SJCRH30 (cell line): Measurements from ENCODE around the gene DRC1. TPM values are rescaled to one million over a fixed set of nuclear protein-coding genes. Genes with fewer than 3 reads are reported as not detected.
"Not testable (repeated sequence)": the region's sequence is repeated elsewhere in the genome, so short reads cannot be mapped to it uniquely, and the experiment has no call there.

ENCODE experiments used
- DNase-seq, 2 experiments: peaks; one replicate each; pipeline ENCODE4 v3.0.0-alpha.2; 2015 to 2020
- H3K27ac ChIP-seq: fragments of 250-450 bp; sonication (Bioruptor Pico); 2 replicates; pipeline ENCODE4 v1.5.1; 2020; ENCODE audit warnings: mild to moderate bottlenecking, moderate library complexity
- H3K27me3 ChIP-seq: fragments of 250-450 bp; sonication (Bioruptor Pico); 2 replicates; pipeline ENCODE4 v1.5.1; 2020; ENCODE audit warnings: mild to moderate bottlenecking, moderate library complexity
- H3K36me3 ChIP-seq: fragments of 250-450 bp; sonication (Bioruptor Pico); 2 replicates; pipeline ENCODE4 v1.5.1; 2020; ENCODE audit warnings: mild to moderate bottlenecking, moderate library complexity
- H3K4me1 ChIP-seq: fragments of 250-450 bp; sonication (Bioruptor Pico); 2 replicates; pipeline ENCODE4 v1.5.1; 2020; ENCODE audit warnings: mild to moderate bottlenecking, moderate library complexity
- H3K4me3 ChIP-seq: fragments of 250-450 bp; sonication (Bioruptor Pico); 2 replicates; pipeline ENCODE4 v1.5.1; 2020; ENCODE audit warnings: mild to moderate bottlenecking, moderate library complexity
- H3K9me3 ChIP-seq: fragments of 250-450 bp; sonication (Bioruptor Pico); replicated peaks from 2 replicates; pipeline ENCODE4 v1.5.1; 2020; ENCODE audit warnings: mild to moderate bottlenecking, moderate library complexity
- total RNA-seq: library from RNA; depleted of rRNA; stranded (reverse); fragments of >200 nt; shearing (Covaris generic); gene quantifications from 2 replicates; pipeline ENCODE4 v1.2.3, GENCODE V29; 2014

Gene DRC1
- total RNA-seq, 1 experiment from 2014 or later: 0.24 TPM

DNA sequence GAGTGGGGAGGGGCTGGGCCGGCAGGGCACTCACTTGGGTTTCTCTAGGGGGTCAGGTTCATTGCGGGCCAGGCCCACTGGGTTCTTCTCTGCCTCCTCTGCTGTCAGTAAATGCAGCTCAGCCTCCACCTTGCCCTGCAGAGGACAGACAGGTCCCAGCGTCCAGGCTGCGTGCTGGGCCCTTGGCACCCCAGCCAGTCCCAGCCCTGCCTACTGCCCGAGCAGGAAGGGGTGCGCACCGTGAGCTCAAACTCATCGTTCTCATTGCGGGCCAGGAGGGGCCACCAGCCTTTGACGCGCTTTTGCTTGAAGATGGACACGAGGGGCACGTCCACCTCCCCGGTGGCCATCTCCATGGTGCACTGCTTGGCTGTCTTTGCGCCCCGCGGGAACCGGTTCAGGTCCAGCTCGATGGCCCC lies 58.9 kb downstream of the DRC1 start:
- no peak for DNase-seq
- Histone ChIP-seq H3K4me3 (no peak overlapping the region), H3K4me1 (no peaks in the 10 kb centered on the region; the same call in 1 of the 2 replicates), H3K9me3 (no peaks in the 10 kb centered on the region), H3K36me3 (no peaks in the 10 kb centered on the region), H3K27me3 (peaks cover 13% of the 10 kb centered on the region), H3K27ac (no peak overlapping the region)

DNA sequence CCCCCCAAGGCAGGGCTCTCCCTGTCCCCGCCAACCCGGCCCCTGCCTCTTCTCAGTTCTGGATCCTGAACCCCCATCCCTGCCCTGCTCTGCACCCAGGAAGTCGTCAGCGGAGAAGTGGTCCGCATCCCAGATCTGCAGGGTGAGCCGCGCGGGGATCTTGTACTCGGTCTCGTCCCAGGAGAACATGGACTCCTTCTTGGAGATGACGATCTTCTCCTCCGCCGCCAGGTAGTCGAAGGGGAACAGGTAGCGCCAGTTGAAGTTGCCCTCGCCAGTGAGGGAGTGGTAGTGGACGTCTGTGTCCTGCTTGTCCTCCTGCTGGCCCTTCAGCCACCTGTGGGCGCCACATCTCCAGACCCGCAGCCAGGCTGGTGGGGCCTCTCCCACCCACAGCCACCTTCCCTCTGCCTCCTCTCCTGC lies 59.9 kb downstream of the DRC1 start:
- Histone ChIP-seq H3K9me3 (no peaks in the 10 kb centered on the region), H3K4me3 (no peak overlapping the region)

DNA sequence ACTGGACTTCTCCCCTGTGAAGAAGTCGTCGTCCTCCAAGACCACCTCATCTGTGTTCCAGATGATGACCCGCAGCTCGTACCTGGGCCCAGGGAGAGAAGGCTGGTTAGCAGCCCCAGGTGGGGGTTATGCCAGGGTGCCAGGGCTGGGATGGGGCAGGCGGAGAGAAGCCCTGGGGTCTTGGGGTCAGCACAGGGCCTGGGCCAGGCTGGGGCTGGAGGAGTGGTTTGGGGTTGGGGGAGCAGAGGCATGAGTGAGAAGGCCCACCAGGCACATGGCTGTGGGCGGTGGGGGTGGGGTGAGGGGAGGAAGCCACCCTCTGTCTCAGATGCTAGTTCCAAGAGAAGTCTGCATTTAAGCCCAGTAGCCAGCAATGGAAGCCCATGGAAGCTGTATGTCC lies 60.4 kb downstream of the DRC1 start:
- DNase-seq: no peak

More for the DNA sequence above, 59.9 kb downstream of the DRC1 start:
- no peak for DNase-seq
- H3K36me3 ChIP-seq: no peaks in the 10 kb centered on the region
- H3K4me1 ChIP-seq: no peaks in the 10 kb centered on the region; the same call in 1 of the 2 replicates
- H3K27me3 ChIP-seq: peaks cover 13% of the 10 kb centered on the region
- H3K27ac ChIP-seq: no peak overlapping the region

DNA sequence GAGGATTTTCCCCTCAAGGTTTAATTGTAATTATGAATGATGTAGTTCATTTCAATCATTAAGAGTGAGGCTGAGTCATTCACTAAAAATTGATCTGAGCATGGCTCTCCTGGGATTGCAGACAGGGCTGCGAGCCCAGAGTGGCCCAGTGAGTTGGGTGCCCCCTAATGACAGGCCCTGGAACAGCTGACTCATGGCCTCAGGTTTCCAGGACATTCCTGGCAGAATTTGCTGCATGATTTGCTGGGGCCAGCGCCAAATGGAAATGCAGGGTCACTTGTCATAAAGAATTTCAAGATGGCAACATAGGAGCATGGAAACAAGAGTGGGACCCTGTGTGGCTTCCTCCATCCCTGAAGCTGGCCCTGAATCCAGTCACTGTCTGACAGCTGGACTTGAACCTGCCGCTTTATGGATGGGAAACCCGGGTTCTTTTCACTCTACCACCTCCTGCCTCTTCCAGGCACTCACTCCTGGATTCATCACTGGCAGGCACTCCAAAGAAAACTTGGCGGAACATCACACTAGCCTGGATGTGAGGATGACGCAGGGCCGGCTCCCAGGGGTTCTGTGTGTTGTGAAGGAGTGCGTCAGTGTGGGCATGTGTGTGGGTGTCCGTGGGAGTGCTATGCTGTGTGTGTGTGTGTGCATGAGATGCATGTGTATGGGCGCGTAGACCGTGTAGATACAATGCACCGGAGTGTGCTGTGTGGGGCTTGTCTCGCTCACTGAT lies 61.0 kb downstream of the DRC1 start:
- DNase-seq: peak; percentile 55 to 73
- no peak overlapping the region for H3K4me3 ChIP-seq
- H3K9me3 ChIP-seq: no peaks in the 10 kb centered on the region
- no peaks in the 10 kb centered on the region for H3K36me3 ChIP-seq
- no peaks in the 10 kb centered on the region; the same call in 1 of the 2 replicates for H3K4me1 ChIP-seq
- H3K27me3 ChIP-seq: peaks cover 10% of the 10 kb centered on the region
- H3K27ac ChIP-seq: no peak overlapping the region

More for the DNA sequence above, 60.4 kb downstream of the DRC1 start:
- Histone ChIP-seq H3K36me3 (no peaks in the 10 kb centered on the region), H3K27me3 (peaks cover 13% of the 10 kb centered on the region), H3K4me1 (no peaks in the 10 kb centered on the region; the same call in 1 of the 2 replicates), H3K9me3 (no peaks in the 10 kb centered on the region), H3K4me3 (no peak overlapping the region), H3K27ac (no peak overlapping the region)

DNA sequence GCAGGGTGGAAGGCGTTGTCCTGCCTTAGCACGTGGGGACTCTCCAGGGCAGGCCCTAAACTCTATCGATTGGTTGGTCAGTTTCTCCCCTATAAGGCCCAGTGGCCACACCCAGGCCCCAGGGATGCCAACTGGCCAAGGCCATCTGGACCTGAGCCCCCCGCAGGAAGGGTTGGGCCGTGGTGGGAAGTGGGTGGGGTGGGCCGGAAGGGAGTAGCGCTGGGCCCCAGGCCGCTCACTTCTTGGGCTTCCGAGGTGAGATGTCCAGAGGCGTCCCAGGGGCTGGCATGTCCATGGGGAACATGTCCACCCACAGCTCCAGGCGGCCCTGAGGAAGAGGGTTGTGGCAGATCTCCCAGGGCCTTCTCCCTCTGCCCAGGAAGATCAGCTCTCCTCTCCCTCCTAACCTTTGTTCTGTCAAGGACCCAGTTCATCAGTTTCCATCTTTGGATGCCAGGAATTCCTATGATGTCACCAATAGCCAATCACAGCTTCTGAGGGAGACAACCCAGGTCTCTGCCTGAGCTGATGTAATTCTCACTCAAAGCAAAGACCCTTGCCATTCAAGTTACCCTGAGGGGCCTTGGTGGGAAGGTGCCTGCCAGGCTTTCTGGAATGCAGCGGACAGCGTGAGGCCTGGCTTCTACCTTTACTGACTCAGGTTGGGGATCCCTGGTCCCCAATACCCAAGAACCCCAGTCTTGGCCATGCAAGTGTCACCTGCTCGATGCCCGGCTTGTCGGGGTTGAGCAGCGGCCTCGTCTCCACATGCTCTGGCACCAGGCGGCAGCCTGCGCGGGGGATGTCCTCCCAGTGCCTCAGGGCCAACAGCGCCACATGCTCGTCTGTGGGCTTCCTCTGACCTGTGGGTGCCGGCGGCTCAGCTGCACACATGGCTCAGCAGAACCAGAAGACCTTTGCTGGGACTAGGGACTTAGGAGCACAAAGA lies 61.8 kb downstream of the DRC1 start:
- H3K36me3 ChIP-seq: no peaks in the 10 kb centered on the region
- no peak overlapping the region for H3K4me3 ChIP-seq
- DNase-seq: no peak
- H3K27ac ChIP-seq: no peak overlapping the region
- H3K9me3 ChIP-seq: no peaks in the 10 kb centered on the region
- H3K4me1 ChIP-seq: no peaks in the 10 kb centered on the region; the same call in 1 of the 2 replicates
- H3K27me3 ChIP-seq: peaks cover 2% of the 10 kb centered on the region

DNA sequence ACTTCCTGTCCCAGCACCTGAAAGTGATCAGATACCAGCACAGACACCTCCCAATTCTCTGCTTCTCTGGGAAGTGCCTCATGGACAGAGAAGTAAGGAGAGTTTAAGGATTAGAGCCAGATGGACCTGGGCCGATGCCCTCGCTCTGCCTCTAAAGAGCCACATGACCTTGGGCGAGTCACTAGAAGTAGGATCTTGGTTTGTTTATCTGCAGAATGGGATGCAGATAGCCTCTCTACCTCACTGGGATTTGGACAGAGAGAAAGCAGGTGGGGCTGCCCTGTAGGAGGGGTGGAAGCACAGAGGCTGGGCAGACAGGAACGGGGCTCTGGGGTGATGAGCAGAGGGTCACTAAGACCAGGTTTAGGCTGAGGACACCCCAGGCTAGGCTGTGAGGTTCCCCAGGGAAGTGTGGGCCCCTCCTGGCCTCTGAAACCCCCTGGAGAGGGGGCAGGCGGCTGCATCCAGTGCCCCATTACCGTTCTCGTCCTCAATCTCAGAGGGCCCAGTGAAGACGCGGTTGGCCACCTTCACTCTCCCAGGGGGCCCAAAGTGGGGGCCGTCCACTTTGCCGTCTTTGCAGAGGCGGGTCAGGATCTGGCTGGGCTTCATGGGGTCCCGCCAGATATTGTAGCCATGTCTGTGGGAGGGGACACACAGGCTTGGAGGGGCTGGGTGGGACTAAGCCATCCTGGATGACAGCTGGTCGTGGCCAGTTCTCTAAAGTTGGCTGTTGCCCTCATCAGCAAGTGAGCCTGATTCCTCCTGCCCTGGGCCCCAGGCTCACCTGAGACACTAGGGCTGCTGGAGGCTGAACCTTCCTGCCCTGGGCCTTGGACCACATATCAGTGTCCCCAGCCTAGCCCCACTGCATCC lies 62.9 kb downstream of the DRC1 start:
- no peak for DNase-seq
- Histone ChIP-seq H3K27ac (no peak overlapping the region), H3K4me1 (no peaks in the 10 kb centered on the region; the same call in 1 of the 2 replicates), H3K36me3 (no peaks in the 10 kb centered on the region), H3K4me3 (no peak overlapping the region), H3K9me3 (no peaks in the 10 kb centered on the region), H3K27me3 (no peaks in the 10 kb centered on the region)

DNA sequence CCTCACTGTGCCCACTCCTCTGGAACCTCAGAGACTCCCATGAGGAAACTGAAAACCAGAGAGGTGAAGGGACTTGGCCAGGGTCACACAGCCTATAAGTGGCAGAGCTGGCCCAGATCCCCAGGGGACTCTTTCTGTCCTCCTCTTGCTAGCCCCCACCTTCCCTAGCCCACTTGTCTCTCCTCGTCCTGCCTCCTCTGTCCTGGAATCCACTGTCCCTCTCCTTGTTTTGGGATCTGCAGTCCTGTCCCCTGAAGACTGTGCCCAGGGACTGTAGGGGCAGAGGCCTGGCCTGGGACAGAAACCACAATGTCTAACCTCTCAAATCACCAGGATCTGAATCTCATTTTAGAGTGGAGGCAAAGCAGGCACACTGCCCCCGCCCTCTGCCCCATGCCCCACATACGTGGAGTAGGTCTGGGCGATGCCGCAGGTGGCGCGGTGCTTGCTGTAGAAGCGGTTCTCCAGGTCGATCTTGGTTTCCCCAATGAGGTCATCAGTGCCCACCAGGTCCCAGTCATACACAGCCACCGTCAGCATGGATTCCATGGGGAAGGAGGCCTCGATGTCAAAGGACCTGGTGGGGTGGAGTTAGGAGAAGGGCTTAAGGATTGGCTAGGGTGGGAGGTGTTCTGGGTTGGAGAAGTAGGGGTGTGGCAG lies 63.7 kb downstream of the DRC1 start:
- DNase-seq: no peak
- H3K27me3 ChIP-seq: no peaks in the 10 kb centered on the region
- no peaks in the 10 kb centered on the region; the same call in 1 of the 2 replicates for H3K4me1 ChIP-seq
- no peaks in the 10 kb centered on the region for H3K9me3 ChIP-seq
- H3K27ac ChIP-seq: no peak overlapping the region
- H3K4me3 ChIP-seq: no peak overlapping the region
- H3K36me3 ChIP-seq: no peaks in the 10 kb centered on the region

DNA sequence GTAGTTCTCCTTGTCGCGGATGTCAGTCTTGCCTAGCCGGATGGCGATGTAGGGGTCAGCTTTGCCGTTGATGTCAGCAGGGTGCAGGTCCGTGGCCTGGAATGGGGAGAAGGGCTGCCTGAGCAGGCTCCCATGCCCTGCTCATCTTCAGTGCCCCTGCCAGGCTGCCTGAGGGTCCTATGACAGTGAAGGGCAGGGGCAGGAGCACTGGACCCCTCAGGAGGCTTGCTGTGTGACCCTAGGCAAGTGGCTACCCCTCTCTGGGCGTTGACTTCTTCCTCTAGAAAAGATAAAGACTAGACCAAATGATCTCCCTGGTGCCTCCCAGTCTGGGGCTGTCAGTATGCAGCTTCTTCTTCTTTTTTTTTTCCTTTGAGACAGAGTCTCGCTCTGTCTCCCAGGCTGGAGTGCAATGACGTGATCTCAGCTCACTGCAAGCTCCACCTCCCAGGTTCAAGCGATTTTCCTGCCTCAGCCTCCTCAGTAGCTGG lies 64.3 kb downstream of the DRC1 start:
- no peak overlapping the region for H3K4me3 ChIP-seq
- no peak overlapping the region for H3K27ac ChIP-seq
- H3K36me3 ChIP-seq: no peaks in the 10 kb centered on the region
- no peaks in the 10 kb centered on the region for H3K9me3 ChIP-seq
- no peaks in the 10 kb centered on the region for H3K27me3 ChIP-seq
- H3K4me1 ChIP-seq: no peaks in the 10 kb centered on the region; the same call in 1 of the 2 replicates
- no peak for DNase-seq

DNA sequence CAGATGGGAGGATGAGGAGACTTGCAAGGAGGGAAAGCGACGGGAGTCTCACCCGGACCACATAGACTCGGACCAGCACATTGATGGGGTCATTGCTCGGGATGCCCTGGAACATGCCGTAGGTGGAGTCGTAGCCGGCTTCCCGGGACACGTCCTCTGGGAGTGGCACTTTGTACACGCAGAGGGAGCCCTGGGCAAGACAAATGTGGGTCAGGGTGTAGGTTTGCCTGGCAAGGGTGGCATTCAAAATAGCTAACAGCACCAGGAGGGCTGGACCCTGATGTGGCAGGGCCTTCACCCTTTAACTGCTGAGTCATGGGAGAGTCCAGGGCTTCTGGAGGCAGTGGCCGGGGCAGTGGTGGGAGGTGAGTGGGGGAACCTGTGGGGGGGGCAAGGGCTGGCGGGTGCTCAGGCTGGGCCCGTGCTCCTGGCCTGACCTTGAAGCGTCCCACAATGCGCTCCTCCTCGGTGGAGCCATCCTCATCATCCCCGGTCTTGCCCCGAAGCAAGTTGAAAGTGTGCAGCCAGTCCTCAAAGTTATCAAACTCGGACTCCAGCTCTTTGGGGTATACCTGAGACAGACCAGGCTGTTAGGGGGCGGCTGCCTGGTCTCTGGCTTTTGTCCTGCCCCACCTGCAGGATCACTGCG lies 65.1 kb downstream of the DRC1 start:
- H3K27ac ChIP-seq: no peak overlapping the region
- no peaks in the 10 kb centered on the region for H3K9me3 ChIP-seq
- H3K4me3 ChIP-seq: no peak overlapping the region
- no peaks in the 10 kb centered on the region; the same call in 1 of the 2 replicates for H3K4me1 ChIP-seq
- no peaks in the 10 kb centered on the region for H3K27me3 ChIP-seq
- no peaks in the 10 kb centered on the region for H3K36me3 ChIP-seq
- DNase-seq: no peak

DNA sequence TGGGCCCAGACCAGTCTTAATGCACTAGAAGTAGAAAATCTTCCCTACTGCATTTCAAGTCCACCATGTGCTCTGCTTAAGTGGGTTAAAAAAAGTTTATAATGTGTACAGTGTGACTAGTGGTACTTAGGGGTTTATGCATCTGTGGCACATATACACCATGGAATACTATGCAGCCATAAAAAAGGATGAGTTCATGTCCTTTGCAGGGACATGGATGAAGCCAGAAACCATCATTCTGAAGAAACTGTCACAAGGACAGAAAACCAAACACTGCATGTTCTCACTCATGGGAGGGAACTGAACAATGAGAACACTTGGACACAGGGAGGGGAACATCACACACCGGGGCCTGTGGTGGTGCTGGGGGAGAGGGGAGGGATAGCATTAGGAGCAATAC lies 66.8 kb downstream of the DRC1 start:
- H3K27ac ChIP-seq, H3K36me3 ChIP-seq, DNase-seq, H3K9me3 ChIP-seq, H3K4me1 ChIP-seq, H3K27me3 ChIP-seq, H3K4me3 ChIP-seq: not testable (repeated sequence)

DNA sequence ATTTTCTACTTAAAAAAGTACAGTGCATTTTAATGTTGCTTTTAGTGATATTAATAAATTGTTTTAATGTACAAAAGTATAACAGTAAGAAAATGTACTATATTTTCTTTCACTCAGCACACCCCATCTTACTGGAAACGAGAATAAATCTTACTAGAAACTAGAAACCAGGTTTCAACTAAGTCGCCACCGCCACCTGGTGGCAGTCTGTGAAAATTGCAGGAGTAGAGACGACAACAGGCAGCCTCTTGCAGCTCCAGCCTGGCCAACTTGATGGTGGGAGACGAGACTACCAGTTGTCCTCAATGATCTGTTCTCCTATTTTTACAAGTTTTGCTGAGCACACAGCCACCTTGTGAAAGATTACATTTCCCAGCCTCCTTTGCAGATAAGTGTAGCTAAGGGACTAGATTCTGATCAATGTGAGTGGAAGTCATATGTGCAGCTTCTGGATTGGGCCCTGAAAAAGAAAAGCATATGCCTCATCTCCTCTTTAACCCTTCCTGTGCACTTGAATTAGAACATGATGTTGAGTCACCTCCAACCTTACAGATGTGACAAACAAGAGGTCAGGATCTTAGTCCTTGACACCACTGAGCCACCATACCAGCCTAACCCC lies 67.5 kb downstream of the DRC1 start:
- Histone ChIP-seq H3K4me3 (no peak overlapping the region), H3K27ac (no peak overlapping the region), H3K27me3 (no peaks in the 10 kb centered on the region), H3K4me1 (no peaks in the 10 kb centered on the region), H3K36me3 (no peaks in the 10 kb centered on the region), H3K9me3 (no peaks in the 10 kb centered on the region)
- peak; percentile 80 to 94 for DNase-seq

DNA sequence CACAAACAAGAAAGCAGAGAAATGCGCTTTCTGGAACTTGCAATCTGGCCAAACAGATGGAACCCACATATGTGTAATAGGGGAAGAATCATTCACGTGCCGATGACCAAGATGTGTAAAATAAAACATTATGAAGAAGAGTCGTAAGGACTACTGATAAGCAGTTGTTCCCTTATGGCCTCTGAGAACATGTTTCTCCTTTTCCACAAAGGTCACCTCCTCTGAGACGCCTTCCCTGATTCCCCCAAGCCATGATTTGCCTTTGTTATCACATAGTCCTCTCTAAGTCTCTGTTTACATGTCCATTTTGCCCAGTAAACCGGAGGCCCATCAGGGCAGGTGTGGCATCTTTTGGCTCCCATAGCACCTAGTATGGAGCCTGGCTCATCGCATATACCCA lies 68.2 kb downstream of the DRC1 start:
- Histone ChIP-seq H3K9me3 (no peaks in the 10 kb centered on the region), H3K4me3 (no peak overlapping the region), H3K4me1 (no peaks in the 10 kb centered on the region), H3K27ac (no peak overlapping the region), H3K27me3 (no peaks in the 10 kb centered on the region), H3K36me3 (no peaks in the 10 kb centered on the region)
- no peak for DNase-seq

DNA sequence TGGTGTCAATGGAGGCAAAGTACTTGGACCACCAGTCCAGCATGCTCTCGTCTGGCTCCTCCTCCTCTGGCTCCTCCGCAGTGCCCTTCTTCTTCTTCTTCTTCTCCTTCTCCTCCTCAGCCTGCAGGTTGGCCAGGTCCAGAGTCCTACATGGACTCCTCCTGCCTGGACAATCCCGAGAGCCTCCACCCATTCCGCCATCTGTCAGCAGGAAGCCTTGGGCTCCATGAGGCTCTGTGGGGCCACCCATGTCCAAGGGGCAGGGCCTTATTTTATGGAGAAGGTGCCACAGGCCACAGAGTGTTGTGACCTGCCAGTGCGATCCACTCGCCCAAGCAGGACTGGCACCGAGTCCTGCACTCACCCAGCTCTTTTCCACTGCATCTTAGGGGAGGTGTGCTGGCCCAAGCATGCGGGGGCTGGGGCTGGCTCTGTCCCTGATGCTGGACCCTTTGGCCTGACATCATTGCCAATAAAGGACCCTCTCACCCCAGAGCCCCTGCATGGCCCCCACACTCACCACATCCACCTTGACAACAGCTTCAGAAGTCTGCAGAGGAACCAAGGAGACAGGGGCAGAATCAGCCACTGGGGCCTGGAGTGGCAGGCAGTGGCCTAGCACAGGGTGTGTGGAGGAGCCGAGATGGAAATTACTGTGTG lies 69.0 kb downstream of the DRC1 start:
- no peaks in the 10 kb centered on the region for H3K27me3 ChIP-seq
- DNase-seq: no peak
- no peaks in the 10 kb centered on the region for H3K36me3 ChIP-seq
- no peaks in the 10 kb centered on the region for H3K9me3 ChIP-seq
- no peak overlapping the region for H3K4me3 ChIP-seq
- H3K27ac ChIP-seq: no peak overlapping the region
- no peaks in the 10 kb centered on the region for H3K4me1 ChIP-seq
